Tracheal epithelial cell (primary cell): ENCODE results near the gene DCAF4L1. TPM values are rescaled to one million over a fixed set of nuclear protein-coding genes. Genes with fewer than 3 reads are reported as not detected.

Experiments used
- total RNA-seq: library from RNA; depleted of rRNA; stranded (reverse); fragments of >200 nt; gene quantifications from 2 replicates; pipeline ENCODE4 v1.2.1, GENCODE V29; 2014

DCAF4L1 gene, protein sequence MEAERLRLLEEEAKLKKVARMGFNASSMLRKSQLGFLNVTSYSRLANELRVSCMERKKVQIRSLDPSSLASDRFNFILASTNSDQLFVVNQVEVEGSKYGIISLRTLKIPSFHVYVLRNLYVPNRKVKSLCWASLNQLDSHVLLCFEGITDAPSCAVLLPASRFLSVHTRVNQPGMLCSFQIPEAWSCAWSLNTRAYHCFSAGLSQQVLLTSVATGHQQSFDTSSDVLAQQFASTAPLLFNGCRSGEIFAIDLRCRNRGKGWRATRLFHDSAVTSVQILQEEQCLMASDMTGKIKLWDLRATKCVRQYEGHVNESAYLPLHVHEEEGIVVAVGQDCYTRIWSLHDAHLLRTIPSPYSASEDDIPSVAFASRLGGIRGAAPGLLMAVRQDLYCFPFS
- total RNA-seq = 0.21 and 0.48 TPM in 2 replicates

DNA sequence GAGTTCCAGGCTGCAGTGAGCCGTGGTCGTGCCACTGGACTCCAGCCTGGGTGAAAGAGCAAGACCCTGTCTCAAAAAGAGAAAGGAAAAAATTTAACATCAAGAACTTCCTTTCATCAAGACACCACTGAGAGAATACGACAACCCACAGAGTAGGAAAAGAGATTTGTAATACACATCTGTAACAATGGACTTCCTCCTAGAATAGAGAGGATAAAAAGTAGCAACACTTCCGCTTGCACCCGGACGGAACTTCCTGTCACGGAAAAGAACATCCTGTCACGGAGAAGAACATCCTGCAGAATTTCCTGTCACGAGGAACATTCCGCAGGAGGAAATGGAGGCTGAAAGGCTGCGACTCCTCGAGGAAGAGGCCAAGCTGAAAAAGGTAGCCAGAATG, at the start of gene DCAF4L1:
Gene DCAF4L1 (plus strand): TSS at position 301 of the 400 bp plus-strand sequence. CDS start 37 bp downstream, at position 338.

DNA sequence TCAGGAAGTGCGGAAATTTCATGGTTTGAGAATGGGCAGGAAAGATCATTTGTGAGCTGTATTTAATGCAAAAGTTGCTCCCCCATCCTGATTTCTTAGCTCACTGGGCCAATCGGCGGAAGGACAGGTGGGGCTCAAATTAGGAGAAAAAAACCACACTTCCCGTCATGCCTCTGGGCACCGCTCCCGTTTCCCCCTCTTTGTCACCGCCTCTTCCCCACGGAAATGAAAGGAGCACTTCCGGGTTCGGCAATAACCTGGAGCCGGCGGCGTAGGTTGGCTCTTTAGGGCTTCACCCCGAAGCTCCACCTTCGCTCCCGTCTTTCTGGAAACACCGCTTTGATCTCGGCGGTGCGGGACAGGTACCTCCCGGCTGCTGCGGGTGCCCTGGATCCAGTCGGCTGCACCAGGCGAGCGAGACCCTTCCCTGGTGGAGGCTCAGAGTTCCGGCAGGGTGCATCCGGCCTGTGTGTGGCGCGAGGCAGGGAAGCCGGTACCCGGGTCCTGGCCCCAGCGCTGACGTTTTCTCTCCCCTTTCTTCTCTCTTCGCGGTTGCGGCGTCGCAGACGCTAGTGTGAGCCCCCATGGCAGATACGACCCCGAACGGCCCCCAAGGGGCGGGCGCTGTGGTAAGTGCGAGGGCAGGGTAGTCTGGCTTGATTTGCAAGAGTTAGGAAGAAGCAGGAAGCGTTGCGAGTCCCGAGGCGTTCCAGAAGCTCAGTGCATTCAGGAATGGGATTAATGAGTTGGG, 46.5 kb upstream of the DCAF4L1 start, which contains the start of gene TMEM33:
Gene TMEM33 (plus strand): TSS at position 529 of the 751 bp plus-strand sequence. CDS start 56 bp downstream, at position 585.

DNA sequence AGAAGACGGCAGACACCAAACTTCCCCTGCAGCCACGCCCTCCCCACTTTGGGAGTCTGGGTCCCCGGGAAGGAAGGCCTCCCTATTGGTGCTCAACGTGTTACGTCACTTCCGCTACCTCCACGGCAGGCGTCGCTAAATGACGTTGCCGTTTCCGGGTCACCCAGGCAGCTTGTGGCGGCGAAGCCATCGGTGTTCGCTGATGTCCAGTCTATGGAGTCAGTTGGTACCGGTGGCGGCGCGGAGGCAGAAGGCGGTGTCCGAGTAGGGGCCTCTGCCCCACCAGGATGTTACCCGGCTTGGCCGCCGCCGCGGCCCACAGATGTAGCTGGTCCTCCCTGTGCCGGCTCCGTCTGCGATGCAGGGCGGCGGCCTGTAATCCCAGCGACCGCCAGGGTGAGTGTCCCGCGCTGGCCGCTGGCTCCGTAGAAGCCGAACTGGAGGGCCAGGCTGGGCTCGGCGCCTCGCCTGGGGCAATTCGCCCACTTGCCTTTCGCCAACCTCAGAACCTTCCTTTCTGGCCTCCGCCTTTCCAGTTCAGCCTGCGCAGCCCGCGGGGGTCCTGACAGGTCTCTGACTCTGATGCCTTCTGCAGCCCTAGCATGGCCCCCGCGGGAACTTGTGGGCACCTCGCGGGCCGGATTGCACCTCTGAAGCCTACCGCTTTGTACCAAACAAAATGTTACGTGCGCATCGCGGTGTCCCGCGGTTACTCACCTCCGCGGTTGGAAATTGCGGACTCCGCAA, 9.0 kb downstream of the DCAF4L1 start, which contains the start of gene SLC30A9:
Gene SLC30A9 (plus strand): TSS at position 166 of the 747 bp plus-strand sequence. CDS start 122 bp downstream, at position 288.

Other genes with a start within 250 kb of the DCAF4L1 start
- not detected in 2 replicates for gene PHOX2B, start 233.0 kb upstream of the DCAF4L1 start, total RNA-seq
- gene TMEM33, start 46.3 kb upstream of the DCAF4L1 start, total RNA-seq = 100.0 and 119 TPM in 2 replicates
- gene SLC30A9, start 8.8 kb downstream of the DCAF4L1 start, total RNA-seq = 62.4 and 62.7 TPM in 2 replicates
- under 0.01 TPM in 1 of 2 replicates, not detected in the other for gene BEND4, start 170.9 kb downstream of the DCAF4L1 start, total RNA-seq